Loucy (cell line): ENCODE measurements around the gene WASL.

ENCODE experiments used
- H2AFZ ChIP-seq: fragments of 200-600 bp; sonication (generic); 2 replicates; pipeline ENCODE4 v1.6.0; 2016; ENCODE audit warnings: antibody characterized with exemption, mild to moderate bottlenecking, low read length, moderate library complexity
- H3F3A ChIP-seq: fragments of 200-600 bp; 2 replicates; pipeline ENCODE4 v1.6.0; 2016; ENCODE audit warnings: antibody characterized with exemption, low read depth, mild to moderate bottlenecking
- H3K27me3 ChIP-seq: fragments of 200-600 bp; sonication (generic); 2 replicates; pipeline ENCODE4 v1.6.1; 2014; ENCODE audit warnings: low read length, mild to moderate bottlenecking; ENCODE audit not compliant: insufficient read depth, poor library complexity, severe bottlenecking
- H3K36me3 ChIP-seq: fragments of 200-600 bp; sonication (generic); 2 replicates; pipeline ENCODE4 v1.6.1; 2016; ENCODE audit warnings: low read length; ENCODE audit not compliant: insufficient read depth
- H3K4me1 ChIP-seq: fragments of 200-600 bp; sonication (generic); 2 replicates; pipeline ENCODE4 v1.5.1; 2014; ENCODE audit warnings: low read length, mild to moderate bottlenecking; ENCODE audit not compliant: insufficient read depth, poor library complexity, severe bottlenecking
- H3K4me2 ChIP-seq: fragments of 200-600 bp; sonication (generic); 2 replicates; pipeline ENCODE4 v1.6.0; 2014; ENCODE audit warnings: antibody characterized with exemption, low read length, low read depth, mild to moderate bottlenecking; ENCODE audit not compliant: poor library complexity, severe bottlenecking
- H3K4me3 ChIP-seq: fragments of 200-600 bp; sonication (generic); 2 replicates; pipeline ENCODE4 v1.5.1; 2014; ENCODE audit warnings: low read length, mild to moderate bottlenecking, mixed read lengths; ENCODE audit not compliant: poor library complexity, severe bottlenecking
- H3K79me2 ChIP-seq: fragments of 200-600 bp; sonication (generic); 2 replicates; pipeline ENCODE4 v1.6.1; 2014; ENCODE audit warnings: low read length; ENCODE audit not compliant: insufficient read depth
- H3K9ac ChIP-seq: fragments of 200-600 bp; sonication (generic); 2 replicates; pipeline ENCODE4 v1.6.0; 2014; ENCODE audit warnings: mild to moderate bottlenecking, low read depth, low read length, moderate library complexity; ENCODE audit not compliant: poor library complexity, severe bottlenecking
- H3K9me2 ChIP-seq: fragments of 200-600 bp; sonication (generic); replicated peaks from 2 replicates; pipeline ENCODE4 v1.6.1; 2016; ENCODE audit warnings: low read depth, low read length, mixed read lengths
- H3K9me3 ChIP-seq: fragments of 200-600 bp; sonication (generic); 2 replicates; pipeline ENCODE4 v1.6.1; 2014; ENCODE audit warnings: mild to moderate bottlenecking, antibody characterized with exemption, low read length, low read depth; ENCODE audit not compliant: insufficient read depth
- H4K20me1 ChIP-seq: fragments of 200-600 bp; sonication (generic); 2 replicates; pipeline ENCODE4 v1.6.0; 2014; ENCODE audit warnings: antibody characterized with exemption, low read length, mild to moderate bottlenecking; ENCODE audit not compliant: insufficient read depth, poor library complexity, severe bottlenecking
- EZH2phosphoT487 ChIP-seq: fragments of 200-600 bp; IDR thresholded peaks from 2 replicates; pipeline ENCODE4 v1.6.1; 2018; ENCODE audit warnings: antibody characterized with exemption, mild to moderate bottlenecking, moderate library complexity, borderline replicate concordance
- TF ChIP-seq, protein P1 (sequence below): fragments of 200-600 bp; sonication (generic); conservative IDR thresholded peaks from 2 replicates; pipeline ENCODE4 v1.5.1; 2014; ENCODE audit warnings: mild to moderate bottlenecking, antibody characterized with exemption, low read length

WASL gene

DNA sequence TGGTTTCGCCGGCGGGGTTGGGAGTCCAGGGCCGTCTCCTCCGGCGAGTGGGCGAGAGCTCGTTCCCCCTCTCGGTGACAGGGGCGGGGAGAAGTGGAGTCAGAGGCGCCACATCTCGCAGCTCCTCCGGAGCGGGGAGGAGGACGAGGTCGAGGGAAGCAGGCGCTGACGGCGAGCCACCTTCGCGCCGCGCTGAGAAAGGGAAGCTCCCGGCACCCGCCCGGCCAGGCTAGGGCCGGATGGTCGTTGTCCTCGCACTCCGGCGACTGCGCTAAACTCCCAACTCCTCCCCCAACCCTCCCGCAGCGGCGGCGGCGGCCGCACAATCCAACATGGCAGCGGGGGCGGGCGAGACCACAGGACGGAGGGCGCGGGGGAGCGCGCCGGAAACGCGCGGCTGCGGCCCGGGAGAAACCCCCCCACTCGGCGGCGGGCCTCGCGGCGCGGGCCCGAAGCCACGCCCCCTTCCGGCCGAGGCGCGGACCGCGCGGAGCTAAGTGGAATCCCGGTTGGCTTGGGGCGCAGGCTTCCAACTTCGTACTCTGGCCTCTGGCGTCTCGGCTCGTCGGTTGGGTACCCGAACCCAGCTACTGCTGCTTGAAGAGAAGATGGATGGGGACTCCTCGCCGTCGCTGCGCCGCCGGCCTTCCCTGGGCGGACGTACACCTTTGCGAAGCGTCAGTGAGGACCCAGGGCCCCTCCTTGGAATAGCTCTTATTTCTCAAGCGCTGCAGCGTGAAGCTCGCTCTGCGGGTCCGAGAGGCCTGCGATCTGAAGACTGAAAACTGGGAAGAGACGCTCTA, at the start of gene WASL:
Gene WASL, minus strand, starts transcription at position 270 of the 803 bp plus-strand sequence. Its CDS starts 269 bp downstream, at position 1.
- Histone ChIP-seq H3K4me1 (peaks cover 36% of the 10 kb centered on the region), H3K4me3 (peak within 1 kb of the TSS; percentile 87), H3K36me3 (no peaks in the 10 kb centered on the region), H3K9ac (peak within 1 kb of the TSS; percentile 88), H3K9me3 (no peaks in the 10 kb centered on the region), H4K20me1 (peaks cover 41% of the 10 kb centered on the region), H3K79me2 (peaks cover 47% of the 10 kb centered on the region), H3F3A (no peaks in the 10 kb centered on the region), H2AFZ (peak within 1 kb of the TSS; percentile 90), H3K4me2 (peak within 1 kb of the TSS; percentile 86), H3K27me3 (no peaks in the 10 kb centered on the region), H3K9me2 (no peaks in the 10 kb centered on the region)
- TF ChIP-seq EZH2phosphoT487: no peak
- TF ChIP-seq, protein P1, sequence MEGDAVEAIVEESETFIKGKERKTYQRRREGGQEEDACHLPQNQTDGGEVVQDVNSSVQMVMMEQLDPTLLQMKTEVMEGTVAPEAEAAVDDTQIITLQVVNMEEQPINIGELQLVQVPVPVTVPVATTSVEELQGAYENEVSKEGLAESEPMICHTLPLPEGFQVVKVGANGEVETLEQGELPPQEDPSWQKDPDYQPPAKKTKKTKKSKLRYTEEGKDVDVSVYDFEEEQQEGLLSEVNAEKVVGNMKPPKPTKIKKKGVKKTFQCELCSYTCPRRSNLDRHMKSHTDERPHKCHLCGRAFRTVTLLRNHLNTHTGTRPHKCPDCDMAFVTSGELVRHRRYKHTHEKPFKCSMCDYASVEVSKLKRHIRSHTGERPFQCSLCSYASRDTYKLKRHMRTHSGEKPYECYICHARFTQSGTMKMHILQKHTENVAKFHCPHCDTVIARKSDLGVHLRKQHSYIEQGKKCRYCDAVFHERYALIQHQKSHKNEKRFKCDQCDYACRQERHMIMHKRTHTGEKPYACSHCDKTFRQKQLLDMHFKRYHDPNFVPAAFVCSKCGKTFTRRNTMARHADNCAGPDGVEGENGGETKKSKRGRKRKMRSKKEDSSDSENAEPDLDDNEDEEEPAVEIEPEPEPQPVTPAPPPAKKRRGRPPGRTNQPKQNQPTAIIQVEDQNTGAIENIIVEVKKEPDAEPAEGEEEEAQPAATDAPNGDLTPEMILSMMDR: no peak

DNA sequence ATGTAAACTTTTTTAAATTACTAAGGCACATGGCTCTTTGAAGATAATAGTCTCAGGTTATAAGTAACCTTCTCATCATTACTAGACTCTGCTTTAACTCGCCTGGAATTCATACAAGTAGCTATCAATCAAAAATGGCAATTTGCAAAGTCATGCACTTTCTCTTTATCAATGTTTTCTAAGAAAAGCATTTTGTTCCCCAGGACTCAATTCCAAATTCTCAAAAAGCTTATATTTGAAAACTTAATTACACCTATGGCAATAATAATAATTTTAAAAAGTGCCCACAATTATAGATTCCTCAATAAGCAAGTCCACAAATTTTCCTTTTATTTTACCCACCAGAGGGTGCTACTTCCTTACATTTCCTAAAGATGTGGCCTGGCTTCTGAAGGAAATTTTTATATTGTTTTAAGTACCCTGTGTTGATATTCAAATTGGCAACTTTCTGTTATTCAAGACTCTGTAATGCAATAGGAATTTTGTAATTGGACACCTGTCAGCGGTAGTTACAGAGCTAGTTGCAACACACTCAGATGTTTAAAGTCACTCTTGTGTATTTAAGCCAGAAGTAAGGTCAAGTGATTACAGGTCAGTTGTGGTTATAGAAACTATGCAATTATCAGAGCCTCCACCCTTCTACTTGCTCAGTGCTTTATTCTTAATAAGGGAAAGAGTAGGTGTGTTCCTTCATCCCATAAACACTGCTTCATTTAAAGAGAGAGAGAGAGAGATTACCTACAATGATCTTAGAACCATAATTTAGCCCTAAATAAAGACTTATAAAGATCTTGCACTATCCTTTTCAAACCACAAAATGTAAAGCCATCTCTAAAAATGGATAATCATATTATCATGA, 49.1 kb upstream of the WASL start:
- H2AFZ ChIP-seq: peak overlapping the region; percentile 42; the same call in 1 of the 2 replicates
- TF ChIP-seq, protein P1: peak; percentile 62
- no peak for TF ChIP-seq EZH2phosphoT487

DNA sequence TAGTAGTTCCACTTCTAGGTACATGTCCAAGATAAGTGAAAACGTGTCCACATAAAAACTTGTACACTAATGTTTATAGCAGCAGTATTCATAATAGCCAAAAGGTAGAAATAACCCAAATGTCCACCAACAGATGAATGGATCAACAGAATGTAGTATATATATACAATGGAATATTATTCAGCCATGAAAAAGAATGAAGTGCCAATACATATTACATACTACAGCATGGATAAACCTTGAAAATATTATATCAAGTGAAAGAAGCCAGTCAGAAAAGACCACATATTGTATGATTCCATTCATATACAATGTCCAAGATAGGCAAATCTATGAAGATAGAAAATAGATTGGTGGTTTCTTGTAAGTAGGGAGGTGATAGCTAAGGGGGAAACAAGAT, 47.8 kb upstream of the WASL start:
- Histone ChIP-seq H3K9me3 (no peaks in the 10 kb centered on the region), H3K4me2 (no peak overlapping the region)

More for the DNA sequence above, 49.1 kb upstream of the WASL start:
- H3K9ac ChIP-seq: no peak overlapping the region
- H3K9me3 ChIP-seq: no peaks in the 10 kb centered on the region
- no peaks in the 10 kb centered on the region for H3K4me1 ChIP-seq
- H3K4me3 ChIP-seq: no peak overlapping the region
- no peaks in the 10 kb centered on the region for H3K36me3 ChIP-seq
- no peaks in the 10 kb centered on the region for H3F3A ChIP-seq
- H3K79me2 ChIP-seq: no peaks in the 10 kb centered on the region
- no peaks in the 10 kb centered on the region for H4K20me1 ChIP-seq
- no peaks in the 10 kb centered on the region for H3K27me3 ChIP-seq
- no peaks in the 10 kb centered on the region for H3K9me2 ChIP-seq
- no peak overlapping the region for H3K4me2 ChIP-seq

More for the DNA sequence above, 47.8 kb upstream of the WASL start:
- no peaks in the 10 kb centered on the region for H3K79me2 ChIP-seq
- no peak overlapping the region for H3K4me3 ChIP-seq
- no peaks in the 10 kb centered on the region for H3K9me2 ChIP-seq
- H3K36me3 ChIP-seq: no peaks in the 10 kb centered on the region
- H3K27me3 ChIP-seq: no peaks in the 10 kb centered on the region
- H2AFZ ChIP-seq: no peak overlapping the region
- H4K20me1 ChIP-seq: no peaks in the 10 kb centered on the region
- no peaks in the 10 kb centered on the region for H3K4me1 ChIP-seq
- TF ChIP-seq, protein P1: no peak
- no peaks in the 10 kb centered on the region for H3F3A ChIP-seq
- no peak overlapping the region for H3K9ac ChIP-seq
